NT2/D1 (cell line): ENCODE results near the gene LEFTY1.

Experiments
- SUZ12 ChIP-seq: IDR thresholded peaks from 2 replicates; pipeline ENCODE4 v1.6.1; 2011; ENCODE audit not compliant: insufficient read length, insufficient read depth; ENCODE audit errors: extremely low read depth
- YY1 ChIP-seq: IDR thresholded peaks from 2 replicates; pipeline ENCODE4 v1.6.1; 2011; ENCODE audit not compliant: insufficient read length, insufficient read depth

DNA sequence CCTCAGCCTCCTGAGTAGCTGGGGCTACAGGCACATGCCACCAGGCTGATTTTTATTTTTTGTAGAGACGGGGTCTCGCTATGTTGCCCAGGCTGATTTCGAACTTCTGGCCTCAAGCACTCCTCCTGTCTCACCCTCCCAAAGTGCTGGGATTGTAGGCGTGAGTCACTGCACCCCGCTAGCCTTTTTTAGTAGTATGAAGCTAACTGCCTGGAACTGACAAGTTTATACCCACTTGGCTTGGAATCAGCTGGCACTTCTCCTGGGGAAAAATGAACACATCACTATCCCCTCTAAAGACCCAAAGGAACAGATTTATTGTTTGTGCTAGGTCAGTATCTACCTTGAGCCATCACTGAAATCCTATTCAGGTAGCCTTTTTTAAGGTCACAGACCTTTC, 25.8 kb downstream of the LEFTY1 start:
- TF ChIP-seq SUZ12 (no peak), YY1 (no peak)
